Dermis blood vessel endothelial cell (primary cell): ENCODE results near the gene NEGR1. TPM values are rescaled to one million over a fixed set of nuclear protein-coding genes. Genes with fewer than 3 reads are reported as not detected.

ENCODE experiments used
- DNase-seq: peaks from one replicate; pipeline ENCODE4 v3.0.0; 2010
- total RNA-seq: library from RNA; depleted of rRNA; stranded (reverse); fragments of >200 nt; gene quantifications from 2 replicates; pipeline ENCODE4 v1.2.3, GENCODE V29; 2014

The NEGR1 gene
- total RNA-seq, 1 donor from 2014 or later = under 0.01 TPM

DNA sequence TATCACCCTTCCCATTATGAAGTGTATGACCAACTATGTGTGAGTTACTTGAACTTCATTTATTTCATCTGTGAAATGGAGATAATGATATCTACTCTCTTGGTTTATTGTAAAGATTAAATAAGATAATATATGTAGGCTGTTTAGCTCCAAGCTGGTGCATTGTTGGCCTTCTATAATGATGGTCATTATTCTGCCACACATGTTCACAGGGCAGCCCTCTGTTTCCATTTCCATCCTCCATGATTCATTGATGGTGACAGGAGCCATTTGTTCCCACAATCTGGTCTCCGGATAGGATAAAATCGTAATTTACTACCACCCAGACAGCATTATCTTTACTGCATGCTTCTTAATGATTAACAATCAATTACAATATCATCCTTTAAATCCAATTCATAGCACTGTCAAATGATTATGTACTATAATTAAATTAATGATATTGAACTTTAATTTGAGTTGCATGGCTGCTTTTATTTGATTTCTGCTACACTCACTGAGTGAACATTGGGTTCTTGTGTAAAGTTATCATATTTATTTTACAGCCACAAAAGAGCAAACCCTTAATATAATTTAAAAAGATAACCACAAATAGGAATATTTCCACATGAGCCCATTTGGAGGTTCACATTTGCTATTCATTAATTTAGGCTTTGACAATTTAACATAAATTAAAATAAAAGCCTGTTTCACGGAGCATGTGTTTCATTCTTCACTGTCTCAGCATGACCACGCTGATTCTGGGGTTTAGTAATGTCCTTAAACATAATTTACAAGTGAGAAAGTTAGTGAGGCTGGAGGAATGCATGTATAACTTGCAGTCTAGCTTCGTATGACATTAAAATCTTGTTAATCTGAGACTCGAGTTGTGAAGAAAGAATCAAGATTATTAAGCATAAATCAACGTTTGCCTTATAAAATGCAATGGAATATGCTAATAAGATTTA, 605.1 kb downstream of the NEGR1 start:
- DNase-seq = no peak

DNA sequence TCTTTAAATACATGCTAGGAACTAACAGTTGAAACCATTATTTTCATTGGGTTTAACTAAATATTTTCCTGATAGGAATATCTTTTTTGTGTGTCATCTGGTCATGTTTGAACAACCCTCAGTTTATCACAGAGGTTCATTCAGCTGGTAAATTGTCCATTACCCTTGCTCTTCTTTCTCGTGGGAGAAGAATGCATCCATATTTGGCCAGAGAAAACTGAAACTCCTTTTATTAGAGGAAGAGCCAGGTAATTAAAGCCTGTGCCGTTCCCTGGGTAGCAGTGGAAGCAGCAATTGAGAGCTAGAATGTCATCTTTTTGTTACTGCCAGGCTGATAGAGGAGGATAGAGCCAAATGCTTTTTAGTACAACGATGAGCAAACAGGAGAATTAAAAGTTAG, 614.3 kb downstream of the NEGR1 start:
- no peak for DNase-seq

DNA sequence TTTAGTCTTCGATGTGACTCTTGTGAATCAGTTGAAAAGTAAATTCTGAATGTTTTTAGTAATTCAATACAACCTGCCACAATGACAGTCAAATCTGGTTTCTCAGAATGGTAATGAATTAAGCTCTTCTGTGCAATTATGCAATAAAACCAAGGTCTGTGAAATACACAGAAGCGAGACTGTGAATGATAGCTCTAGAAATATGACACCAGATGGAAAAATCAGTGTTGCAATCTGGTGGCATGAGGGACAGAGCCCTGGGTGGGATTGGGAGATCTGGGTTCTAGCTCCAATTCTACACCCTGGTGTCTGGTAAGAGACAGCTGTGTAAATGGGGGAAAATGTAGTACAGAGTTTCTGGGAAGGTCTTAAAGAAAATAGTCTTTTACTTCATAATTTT, 615.1 kb downstream of the NEGR1 start:
- no peak for DNase-seq

DNA sequence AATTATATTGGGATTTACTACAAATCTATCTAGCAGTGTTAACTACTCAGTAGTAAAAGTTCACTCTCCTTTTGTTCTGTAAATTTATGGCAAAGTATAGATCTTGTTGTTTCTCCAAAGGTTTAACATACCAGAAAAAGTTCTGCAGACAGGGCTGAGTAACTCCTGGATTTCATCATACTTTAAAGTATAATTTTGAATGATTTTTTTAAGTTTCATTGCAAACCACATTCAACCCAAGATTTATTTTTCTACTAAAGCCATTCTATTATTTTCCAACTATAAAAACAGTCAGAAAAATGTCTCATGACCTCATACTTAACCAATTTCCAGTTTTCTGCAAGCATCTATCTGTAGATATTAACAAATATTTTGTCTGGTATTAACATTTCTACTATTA, 615.7 kb downstream of the NEGR1 start:
- DNase-seq = no peak

DNA sequence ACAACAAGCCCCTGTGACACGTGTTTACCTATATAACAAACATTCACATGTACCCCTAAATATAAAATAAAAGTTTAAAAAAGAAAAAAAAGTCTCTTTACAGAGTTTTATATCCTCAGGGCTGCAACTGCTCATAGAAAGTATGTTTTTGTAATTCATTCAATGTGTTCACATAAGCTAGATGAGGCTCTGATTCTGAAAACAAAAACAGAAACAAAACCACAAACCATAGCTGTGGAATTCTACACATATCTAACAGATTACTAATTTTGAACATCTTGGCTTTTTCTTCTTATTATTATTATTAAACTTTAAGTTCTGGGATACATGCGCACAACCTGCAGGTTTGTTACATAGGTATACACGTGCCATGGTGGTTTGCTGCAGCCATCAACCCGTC, 621.9 kb downstream of the NEGR1 start:
- DNase-seq = no peak

DNA sequence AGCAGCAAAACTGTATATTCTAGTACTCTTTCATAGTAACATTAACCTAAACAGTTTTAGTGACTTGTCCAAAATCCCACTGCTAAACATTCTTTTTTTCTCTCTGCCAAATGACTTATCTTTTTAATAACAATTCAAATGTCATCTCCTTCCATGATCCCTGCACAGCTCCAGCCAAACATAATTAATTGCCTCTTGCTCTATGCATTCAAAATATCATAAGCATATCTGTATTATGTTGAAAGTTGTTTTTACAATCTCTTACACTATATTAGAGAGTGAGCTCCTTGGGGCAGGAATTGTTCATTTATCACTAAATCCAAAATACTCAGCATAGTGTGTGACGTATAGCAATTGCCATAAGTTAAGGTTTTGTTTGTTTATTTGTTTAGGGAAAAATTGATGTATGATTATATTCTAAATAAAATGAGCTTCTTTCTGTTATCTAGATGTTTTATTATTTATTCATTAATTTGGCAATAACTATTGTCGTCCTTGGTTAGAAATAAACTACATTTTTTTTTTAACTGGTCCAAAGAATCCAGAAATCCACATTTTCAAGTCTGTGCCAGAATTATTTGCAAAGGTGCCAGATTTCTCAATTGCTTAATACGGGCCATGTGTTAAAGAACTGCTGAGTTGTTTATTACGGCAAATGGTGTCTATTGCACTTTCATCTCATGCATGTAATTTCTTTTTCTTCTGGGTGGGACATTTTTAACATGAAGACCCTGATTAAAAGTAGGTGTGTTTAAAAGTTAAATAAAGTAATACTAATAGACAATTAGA, 624.3 kb downstream of the NEGR1 start:
- DNase-seq = no peak

DNA sequence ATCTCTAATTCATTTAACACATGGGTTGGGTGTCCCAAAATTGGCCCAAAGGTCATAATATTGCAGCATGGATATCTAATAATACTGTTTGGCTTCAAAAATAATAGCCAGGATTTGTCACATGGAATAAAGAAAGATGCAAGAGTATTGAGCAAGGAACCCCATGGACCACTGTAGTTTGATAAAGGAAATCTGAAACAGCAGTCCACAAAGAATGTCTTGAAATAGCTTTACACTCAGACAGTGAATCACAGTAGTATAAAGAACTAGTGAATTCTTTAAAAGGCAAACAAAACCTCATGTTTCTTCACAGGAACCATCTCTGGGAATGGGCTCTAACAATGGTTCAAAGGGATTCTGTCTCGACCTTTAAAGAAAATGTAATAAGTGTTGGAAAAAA, 625.4 kb downstream of the NEGR1 start:
- no peak for DNase-seq

DNA sequence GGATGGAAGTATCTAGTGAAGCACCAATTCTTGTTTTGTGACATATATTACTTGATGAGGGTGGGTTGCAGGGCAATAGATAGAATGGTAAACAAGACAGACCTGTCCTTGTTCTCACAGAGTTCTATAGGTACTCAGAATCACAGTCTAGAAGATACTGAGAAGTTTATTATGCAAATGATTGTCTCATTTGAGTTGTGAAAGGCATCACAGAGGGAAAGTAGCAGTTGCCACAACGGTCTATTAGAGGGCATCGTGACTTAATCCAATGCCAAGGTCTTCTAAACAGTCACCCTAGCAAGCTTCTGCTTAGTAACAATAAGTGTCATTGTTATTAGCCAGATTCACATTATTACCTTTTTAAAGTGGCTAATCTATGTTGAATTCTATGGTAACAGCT, 626.7 kb downstream of the NEGR1 start:
- no peak for DNase-seq

DNA sequence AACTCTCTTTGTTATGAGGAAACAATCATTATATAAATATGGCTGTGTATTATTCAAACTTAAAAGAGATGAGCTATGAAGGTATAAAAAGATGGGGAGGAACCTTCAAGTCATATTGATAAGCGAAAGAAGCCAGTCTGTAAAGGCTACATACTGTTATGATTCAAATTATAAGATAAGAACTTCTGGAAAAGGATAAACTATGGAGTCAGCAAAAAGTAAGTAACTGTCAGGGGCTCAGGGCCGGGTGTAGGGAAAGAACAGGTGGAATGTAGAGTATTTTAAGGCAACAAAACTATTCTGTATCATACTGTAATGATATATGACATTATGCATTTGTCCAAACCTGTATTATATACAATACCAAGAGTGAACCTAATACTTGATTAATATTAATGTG, 628.4 kb downstream of the NEGR1 start:
- DNase-seq = no peak

DNA sequence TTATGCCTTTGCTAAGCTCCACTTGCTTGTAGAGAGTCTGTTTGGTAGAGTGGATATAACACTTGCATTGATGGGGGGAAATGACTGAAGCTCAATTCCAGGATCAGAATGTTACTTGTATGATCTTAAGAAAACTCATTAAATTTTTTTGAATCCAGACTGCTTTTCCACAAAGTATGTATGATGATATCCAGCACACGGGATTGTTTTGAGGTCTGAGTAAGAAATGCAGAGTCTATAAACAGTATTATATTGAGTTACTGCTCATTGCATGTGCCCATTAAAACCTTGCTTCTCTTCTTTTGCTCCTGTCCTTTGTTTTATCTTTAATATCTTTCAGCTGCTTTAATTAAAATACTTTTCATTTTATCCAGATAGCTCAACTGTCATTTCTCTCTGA, 631.1 kb downstream of the NEGR1 start:
- no peak for DNase-seq

DNA sequence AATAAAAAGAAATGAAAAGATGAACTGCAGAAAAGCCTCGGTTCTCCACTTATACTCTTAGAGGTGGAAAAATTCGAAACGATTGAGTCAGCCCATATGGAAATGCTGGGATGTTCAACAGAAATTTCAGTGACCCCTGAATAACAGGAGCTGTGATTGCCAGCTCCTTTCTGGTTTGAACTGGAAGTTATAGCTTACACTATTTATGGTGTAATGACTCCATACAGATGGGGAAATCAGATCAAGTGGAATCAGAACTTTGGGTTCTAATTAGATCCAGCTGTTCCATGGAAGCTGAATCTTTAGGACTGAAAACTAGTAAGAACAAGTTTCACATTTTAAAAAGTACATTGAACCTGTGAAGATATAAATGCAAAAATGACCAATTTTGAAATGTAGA, 632.2 kb downstream of the NEGR1 start:
- no peak for DNase-seq

DNA sequence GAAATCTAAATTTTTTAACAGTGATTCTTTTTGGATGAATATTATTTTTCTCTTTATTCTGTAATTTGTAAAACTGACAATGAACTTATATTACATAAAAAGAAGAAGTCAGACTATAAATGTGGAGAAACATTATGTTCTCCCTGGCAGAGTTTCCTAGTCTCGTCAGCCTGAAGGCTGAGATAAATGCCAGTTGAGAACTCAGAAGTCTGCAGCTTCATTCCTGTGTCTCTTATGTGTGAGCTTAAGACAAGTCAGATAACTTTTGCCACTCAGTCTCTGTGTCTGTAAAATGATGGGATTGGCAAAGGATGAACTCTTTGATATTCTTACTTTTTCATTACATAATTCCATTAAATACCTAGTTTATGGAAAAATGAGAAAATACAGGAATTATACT, 632.7 kb downstream of the NEGR1 start:
- no peak for DNase-seq

DNA sequence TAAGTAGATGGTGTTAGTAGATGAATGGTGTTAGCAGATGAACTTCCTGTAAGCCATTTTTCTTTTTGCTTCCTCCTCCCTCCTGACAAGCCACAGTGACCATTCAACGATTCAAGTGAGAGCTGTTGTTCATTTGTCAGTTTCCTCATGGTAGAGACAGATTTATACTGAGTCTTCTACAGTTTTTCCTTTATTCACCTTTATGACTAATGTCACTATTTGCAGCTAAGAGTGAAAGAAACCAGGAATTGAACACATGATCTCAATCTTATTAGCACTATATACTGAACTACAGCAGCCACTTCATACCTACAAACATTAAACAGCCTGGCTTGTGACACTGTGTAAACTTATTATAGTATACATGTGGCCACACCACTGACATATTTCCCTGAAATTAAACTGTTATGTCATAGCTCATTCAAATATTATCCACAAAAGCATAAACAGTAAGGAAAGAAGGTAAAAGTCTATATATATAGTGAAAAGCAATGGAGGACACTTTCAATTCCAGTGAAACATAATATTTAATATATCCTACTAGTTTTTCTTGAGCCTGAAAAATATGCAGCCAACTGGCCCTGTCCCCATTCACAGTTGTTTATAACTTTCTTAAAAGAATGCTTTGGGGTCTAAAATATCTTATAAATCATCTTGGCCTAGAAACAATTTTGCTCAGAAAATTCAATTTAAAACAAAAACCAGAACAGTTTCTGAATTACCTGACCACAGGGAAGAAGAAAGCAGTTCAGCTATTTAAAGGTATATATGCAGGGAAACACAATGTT, 634.6 kb downstream of the NEGR1 start:
- no peak for DNase-seq

DNA sequence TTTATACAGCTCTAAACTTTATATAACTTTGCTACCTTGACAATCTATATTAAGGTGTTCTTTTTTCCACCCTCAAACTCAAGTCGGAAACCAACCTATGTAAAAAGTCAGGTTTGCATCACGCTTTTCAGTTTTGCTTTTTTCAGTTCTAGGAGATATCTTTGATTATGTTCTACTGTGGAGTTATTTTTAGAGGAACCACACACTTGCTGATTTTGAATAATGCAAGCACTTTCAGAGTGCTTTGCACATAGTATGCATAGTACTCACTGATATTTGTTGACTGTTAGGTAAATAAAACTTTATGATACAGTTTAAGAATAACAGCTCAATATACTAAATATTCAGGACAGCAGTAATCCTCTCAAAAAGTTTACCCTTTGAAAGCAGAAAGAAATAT, 637.3 kb downstream of the NEGR1 start:
- DNase-seq = no peak

DNA sequence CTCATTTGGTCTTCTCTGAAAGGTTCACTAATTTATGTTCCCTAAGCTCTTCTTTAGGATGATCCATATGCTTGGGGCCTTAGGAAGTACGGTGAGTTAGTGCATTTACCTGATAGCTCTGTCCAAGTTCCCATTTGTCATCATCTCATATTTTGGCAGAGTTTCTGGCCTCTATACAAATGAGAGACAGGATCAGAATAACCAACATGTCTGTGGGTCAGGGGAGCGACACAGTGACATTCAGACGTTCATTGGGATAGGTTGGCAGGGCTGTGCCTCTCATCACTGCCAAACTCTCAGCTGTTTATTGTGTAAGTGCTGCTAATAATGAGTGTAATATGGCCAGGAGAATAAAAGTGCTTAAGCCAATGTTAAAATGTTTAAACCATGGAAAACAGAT, 640.4 kb downstream of the NEGR1 start:
- DNase-seq = no peak

DNA sequence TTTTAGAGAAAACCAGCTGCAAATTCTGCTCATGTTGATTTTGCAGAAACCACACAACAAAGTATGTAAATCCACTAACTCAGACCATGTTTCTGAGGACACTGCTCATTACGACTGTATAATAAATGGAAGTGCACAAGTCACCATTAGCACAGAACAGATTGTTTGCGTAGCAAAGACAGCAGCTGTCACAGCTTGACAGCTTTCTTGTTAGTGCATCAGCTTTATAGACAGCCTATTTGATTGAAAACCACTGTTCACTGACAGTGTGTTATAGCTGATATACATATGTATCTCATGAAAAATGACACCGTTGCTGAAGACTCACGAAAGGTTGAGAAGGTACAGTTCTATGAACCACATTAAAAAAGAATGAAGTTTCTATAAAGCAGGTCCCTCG, 641.3 kb downstream of the NEGR1 start:
- no peak for DNase-seq

DNA sequence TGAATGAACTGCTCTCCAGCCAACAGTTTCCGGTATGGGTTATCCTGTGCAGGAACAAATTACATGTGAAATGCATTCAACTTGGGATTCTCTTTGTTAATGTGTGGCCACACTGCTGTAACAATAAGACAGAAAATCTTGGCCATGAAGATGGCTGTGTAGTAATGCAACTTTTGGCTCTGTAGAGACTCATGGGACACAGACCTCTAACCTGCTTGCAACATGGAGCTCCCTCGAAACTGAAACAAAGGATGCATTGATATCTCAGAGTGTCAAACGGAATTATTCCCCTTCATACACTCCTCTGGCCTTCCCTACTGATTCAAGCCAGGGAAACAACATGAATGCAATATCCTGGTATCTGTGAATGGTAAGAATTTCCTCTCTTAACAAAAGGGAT, 642.2 kb downstream of the NEGR1 start:
- no peak for DNase-seq

DNA sequence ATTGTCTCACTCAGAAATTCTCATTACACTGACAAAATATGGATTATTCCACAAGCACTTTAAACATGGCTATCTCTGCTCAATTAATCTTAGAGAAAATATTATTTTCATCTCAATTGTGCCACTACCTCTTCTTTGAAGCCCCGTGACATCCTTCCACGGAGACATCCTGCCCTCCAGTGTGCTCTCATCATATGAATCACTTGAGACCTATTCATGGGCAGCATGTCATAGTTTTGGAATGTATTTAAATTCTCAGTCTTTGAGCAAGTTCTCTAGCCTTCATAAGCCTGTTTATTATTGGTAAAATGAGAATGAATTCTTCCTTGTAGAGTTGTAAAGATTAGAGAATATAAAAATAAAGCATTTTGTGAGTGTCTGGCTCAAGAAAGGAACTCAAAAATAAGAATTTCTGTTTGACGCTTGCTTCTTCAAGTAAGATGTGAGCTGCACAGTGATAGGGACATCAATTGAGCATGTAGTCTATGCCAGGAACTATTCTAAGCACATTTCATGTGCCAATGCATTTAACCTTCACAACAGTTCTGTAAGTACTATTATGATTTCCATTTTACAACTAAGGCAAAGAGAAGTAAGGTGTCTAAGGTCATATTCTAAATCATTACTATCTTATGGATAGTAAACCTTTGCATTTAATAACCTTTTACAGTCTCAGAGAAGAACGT, 644.1 kb downstream of the NEGR1 start:
- DNase-seq = no peak

DNA sequence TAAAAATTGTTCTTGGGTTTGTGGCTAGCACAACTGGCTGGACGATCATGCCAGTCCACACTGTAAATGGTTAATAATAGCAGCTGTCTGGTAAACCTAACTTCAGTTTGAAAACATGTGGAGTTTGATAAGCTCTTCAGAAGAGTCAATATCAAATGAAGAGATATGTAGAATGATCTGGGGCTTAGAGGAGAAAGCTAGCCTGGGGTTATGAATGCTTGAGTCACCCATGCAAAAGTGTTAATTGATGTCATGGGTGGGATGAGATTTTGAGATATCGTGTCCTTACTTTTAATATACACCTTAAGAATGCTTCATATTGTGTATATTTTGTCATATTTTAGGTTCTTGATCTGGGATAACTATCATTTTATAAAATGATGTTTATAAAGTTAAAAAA, 646.8 kb downstream of the NEGR1 start:
- DNase-seq = no peak

DNA sequence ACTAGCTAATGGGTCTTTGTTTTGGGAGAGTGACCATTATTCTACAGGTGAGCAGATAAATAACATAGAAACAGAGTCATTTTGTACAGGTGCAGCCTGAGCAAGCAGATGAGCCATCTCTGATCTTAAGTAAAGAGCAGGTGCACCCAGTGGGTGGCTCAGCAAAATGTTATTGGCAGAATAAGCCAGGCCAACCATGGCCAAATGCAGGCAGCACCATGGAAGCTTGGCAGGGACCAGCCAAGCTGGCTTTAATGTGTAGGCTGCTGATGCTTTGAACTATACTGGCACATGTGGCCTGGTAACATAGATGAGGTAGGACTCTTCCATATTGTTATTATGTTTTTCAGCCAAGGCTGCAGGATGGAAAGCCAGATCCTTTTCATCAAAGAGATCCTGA, 648.2 kb downstream of the NEGR1 start:
- DNase-seq = no peak

DNA sequence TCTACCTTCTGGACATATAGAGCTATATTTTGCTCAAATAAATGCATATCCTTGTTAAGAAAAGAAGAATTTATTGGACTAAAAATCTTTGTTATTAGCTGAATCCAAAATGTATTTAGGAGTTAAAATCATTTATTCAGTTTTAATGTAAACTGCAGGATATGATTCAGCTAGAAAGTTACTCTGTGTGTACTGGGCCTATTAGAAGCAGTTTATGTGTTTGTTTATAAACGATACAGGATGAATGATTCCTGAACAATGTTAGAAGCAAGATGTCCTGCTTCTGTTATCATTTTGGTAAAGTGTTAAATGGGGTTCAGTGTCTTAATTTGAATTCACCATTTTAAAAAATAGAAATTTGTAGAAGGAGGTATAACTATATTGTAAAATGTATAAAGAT, 652.3 kb downstream of the NEGR1 start:
- DNase-seq = no peak

DNA sequence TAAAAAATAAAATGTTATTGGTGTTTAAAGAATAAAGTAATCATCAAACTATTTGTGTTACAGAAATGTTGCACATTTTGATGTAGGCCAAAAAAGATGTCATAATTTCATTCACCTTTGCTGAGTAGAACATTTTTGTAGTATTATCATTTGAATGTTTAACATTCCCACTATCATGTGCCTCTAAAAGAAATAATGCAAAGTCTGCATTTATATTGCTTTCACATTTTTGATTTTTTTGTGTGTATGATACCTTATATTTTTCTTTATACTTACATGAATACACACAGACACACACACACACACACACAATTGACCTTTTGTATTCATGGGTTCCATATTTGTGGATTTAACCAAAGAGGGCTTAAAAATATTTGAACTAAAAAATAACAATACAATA, 657.3 kb downstream of the NEGR1 start:
- no peak for DNase-seq

DNA sequence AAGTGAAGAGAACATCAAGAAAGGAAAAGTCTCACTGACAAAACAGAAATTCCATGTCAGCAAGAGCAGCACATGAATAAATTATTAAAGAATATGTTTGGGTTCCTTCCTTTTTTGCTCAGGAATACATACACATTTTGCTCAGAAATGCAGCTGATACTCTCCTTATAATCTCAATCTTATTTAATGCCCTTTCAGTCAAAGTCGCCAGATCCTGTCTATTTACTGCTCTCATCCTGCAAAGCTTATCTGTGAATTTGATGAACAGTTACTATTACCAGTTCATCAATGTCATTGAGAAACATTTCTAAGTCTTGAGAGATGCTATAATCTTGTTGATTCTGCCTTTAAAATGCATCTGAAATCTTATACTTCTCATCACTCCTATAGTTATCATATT, 658.5 kb downstream of the NEGR1 start:
- DNase-seq = no peak
